Caco-2 (cell line): ENCODE measurements around the gene ZGLP1. TPM values are rescaled to one million over a fixed set of nuclear protein-coding genes. Genes with fewer than 3 reads are reported as not detected.

Experiments used
- BruUV-seq: library from RNA; stranded (reverse); fragments of 400-500 nt; replicated peaks from 2 replicates; lab custom pipeline; 2021; lab: Mats Ljungman, UMichigan
- CTCF ChIA-PET: fragments of 300-600 bp; sonication (Branson Sonifier 250); formaldehyde crosslinking; loops from one replicate; lab custom pipeline; 2022; ENCODE audit warnings: antibody characterized with exemption; lab: Charles Lee
- POLR2A ChIA-PET: fragments of 300-600 bp; sonication (Branson Sonifier 250); formaldehyde crosslinking; loops from one replicate; lab custom pipeline; 2022; ENCODE audit warnings: antibody characterized with exemption; lab: Charles Lee
- DNase-seq, 2 experiments: peaks; one replicate each; pipeline versions ENCODE4 v3.0.0 to v3.0.0-alpha.2; 2020 to 2022
- H3K27me3 ChIP-seq: replicated peaks from 2 replicates; pipeline ENCODE4 v1.6.0; 2011; ENCODE audit warnings: low read length; ENCODE audit not compliant: control insufficient read depth, insufficient read depth
- H3K36me3 ChIP-seq: 2 replicates; pipeline ENCODE4 v1.5.1; 2011; ENCODE audit warnings: low read length; ENCODE audit not compliant: control insufficient read depth, insufficient read depth
- H3K4me1 ChIP-seq: fragments of 250-450 bp; sonication (Bioruptor Pico); 2 replicates; pipeline ENCODE4 v1.5.1; 2020; ENCODE audit warnings: mild to moderate bottlenecking
- H3K4me3 ChIP-seq: 2 replicates; pipeline ENCODE4 v1.5.1; 2011; ENCODE audit warnings: low read depth, mild to moderate bottlenecking, control low read depth, low read length
- H3K9me3 ChIP-seq: fragments of 250-450 bp; sonication (Bioruptor Pico); 2 replicates; pipeline ENCODE4 v1.5.1; 2020; ENCODE audit warnings: mild to moderate bottlenecking, moderate library complexity
- H3K27ac Mint-ChIP-seq: one replicate; pipeline ENCODE4 v1.8.0; 2022; ENCODE audit warnings: mixed read lengths; ENCODE audit not compliant: unreplicated experiment
- H3K27me3 Mint-ChIP-seq: one replicate; pipeline ENCODE4 v1.8.0; 2022; ENCODE audit warnings: mixed read lengths; ENCODE audit not compliant: insufficient read depth, unreplicated experiment
- H3K36me3 Mint-ChIP-seq: one replicate; pipeline ENCODE4 v1.8.0; 2022; ENCODE audit warnings: mild to moderate bottlenecking, mixed read lengths; ENCODE audit not compliant: insufficient read depth, unreplicated experiment
- H3K4me1 Mint-ChIP-seq: one replicate; pipeline ENCODE4 v1.8.0; 2022; ENCODE audit warnings: low read depth, mixed read lengths; ENCODE audit not compliant: unreplicated experiment
- H3K4me3 Mint-ChIP-seq: one replicate; pipeline ENCODE4 v1.8.0; 2022; ENCODE audit warnings: mild to moderate bottlenecking, moderate library complexity, mixed read lengths; ENCODE audit not compliant: unreplicated experiment
- H3K9me3 Mint-ChIP-seq: one replicate; pipeline ENCODE4 v1.8.0; 2022; ENCODE audit warnings: mixed read lengths; ENCODE audit not compliant: unreplicated experiment
- CTCF ChIP-seq, 2 experiments: fragments of 200-600 bp in 1 of 2; IDR thresholded peaks; 1 replicate in 1 of 2; 2 replicates in 1 of 2; pipeline versions ENCODE4 v1.5.1 to v1.8.0; 2011 to 2022; ENCODE audit warnings: antibody characterized with exemption in 1 of 2, control low read depth in 1 of 2, inconsistent platforms in 1 of 2, low read depth in 1 of 2, low read length in 1 of 2, mild to moderate bottlenecking in 1 of 2, moderate library complexity in 1 of 2; ENCODE audit not compliant: insufficient read depth in 1 of 2, severe bottlenecking in 1 of 2, unreplicated experiment in 1 of 2
- intact Hi-C: fragments of 100-400 bp; cut with micrococcal nuclease; formaldehyde crosslinking; loops from one replicate; pipeline ENCODE4 v1.10.0; 2022; ENCODE audit not compliant: unreplicated experiment
- total RNA-seq: library from RNA; stranded (reverse); gene quantifications from 2 replicates; pipeline ENCODE4 v1.2.3, GENCODE V29; 2022

ZGLP1 gene
- total RNA-seq, 1 experiment from 2014 or later: 2.5 TPM

DNA sequence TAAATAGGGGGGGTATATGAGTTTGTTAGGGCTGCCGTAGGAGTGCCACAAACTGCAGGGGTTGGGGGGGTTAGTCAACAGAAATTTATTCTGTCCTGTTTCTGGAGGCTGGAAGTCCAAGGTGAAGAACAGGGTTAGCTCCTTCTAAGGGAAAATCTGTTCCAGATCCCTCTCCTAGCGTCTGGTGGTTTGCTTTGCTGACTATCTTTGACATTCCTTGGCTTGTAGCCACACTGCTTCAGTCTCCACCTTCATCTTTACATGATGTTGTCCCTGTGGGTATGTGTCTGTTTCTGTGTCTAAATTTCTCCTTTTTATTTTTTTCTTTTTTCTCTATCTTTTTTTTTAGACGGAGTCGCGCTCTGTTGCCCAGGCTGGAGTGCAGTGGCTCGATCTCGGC, 46.8 kb downstream of the ZGLP1 start:
- H3K27ac Mint-ChIP-seq: no peak overlapping the region
- DNase-seq: no peak
- no peaks in the 10 kb centered on the region for H3K27me3 ChIP-seq
- POLR2A ChIA-PET: no interaction called here
- H3K9me3 ChIP-seq: no peaks in the 10 kb centered on the region
- TF ChIP-seq CTCF (IDR thresholded peaks at IDR 0.05; ENCODE audit: insufficient read depth in 1 of 2, low read depth in 1 of 2, low read length in 1 of 2, severe bottlenecking in 1 of 2, unreplicated experiment in 1 of 2): no peak
- no peak overlapping the region for H3K4me3 ChIP-seq
- intact Hi-C loops: no loop called here
- peaks cover 27% of the 10 kb centered on the region for H3K4me1 ChIP-seq
- H3K4me3 Mint-ChIP-seq: no peak overlapping the region
- peaks cover 10% of the 10 kb centered on the region for H3K36me3 Mint-ChIP-seq
- H3K9me3 Mint-ChIP-seq: no peaks in the 10 kb centered on the region
- CTCF ChIA-PET: interaction anchor here (0.6 kb wide), 1 partner anchor 126 kb away, joined by 4 read pairs; no protein-coding TSS in a partner anchor
- H3K36me3 ChIP-seq: peaks cover 2% of the 10 kb centered on the region; the same call in 1 of the 2 replicates
- no TSS peak for BruUV-seq
- no peaks in the 10 kb centered on the region for H3K27me3 Mint-ChIP-seq
- peaks cover 1% of the 10 kb centered on the region for H3K4me1 Mint-ChIP-seq

- intact Hi-C loops: no loop called here
- H3K27ac Mint-ChIP-seq: peak overlapping the region; percentile 79
- peaks cover 7% of the 10 kb centered on the region for H3K4me1 Mint-ChIP-seq
- Histone ChIP-seq H3K9me3 (no peaks in the 10 kb centered on the region), H3K4me3 (no peak overlapping the region), H3K4me1 (peaks cover 27% of the 10 kb centered on the region), H3K27me3 (no peaks in the 10 kb centered on the region), H3K36me3 (peaks cover 2% of the 10 kb centered on the region; the same call in 1 of the 2 replicates)
- DNase-seq: no peak
- H3K9me3 Mint-ChIP-seq: no peaks in the 10 kb centered on the region
- H3K36me3 Mint-ChIP-seq: peaks cover 21% of the 10 kb centered on the region
- no peak overlapping the region for H3K4me3 Mint-ChIP-seq
- no TSS peak for BruUV-seq
- no peak for TF ChIP-seq CTCF (IDR thresholded peaks at IDR 0.05; ENCODE audit: insufficient read depth in 1 of 2, low read depth in 1 of 2, low read length in 1 of 2, severe bottlenecking in 1 of 2, unreplicated experiment in 1 of 2)
- POLR2A ChIA-PET: interaction anchor here (1.0 to 1.7 kb wide), 3 partner anchors 9 to 128 kb away, joined by 3 to 9 read pairs (median 4); partner anchors contain the start of gene ICAM1
- CTCF ChIA-PET: interaction anchor here (1.6 to 3.4 kb wide), 7 partner anchors 9 to 130 kb away, joined by 4 to 54 read pairs (median 18); partner anchors contain the start of genes ICAM1 and ICAM5
- H3K27me3 Mint-ChIP-seq: no peaks in the 10 kb centered on the region
Measured at GRCh38 chr19:10260141-10260584, 49.5 kb downstream of the ZGLP1 start.

DNA sequence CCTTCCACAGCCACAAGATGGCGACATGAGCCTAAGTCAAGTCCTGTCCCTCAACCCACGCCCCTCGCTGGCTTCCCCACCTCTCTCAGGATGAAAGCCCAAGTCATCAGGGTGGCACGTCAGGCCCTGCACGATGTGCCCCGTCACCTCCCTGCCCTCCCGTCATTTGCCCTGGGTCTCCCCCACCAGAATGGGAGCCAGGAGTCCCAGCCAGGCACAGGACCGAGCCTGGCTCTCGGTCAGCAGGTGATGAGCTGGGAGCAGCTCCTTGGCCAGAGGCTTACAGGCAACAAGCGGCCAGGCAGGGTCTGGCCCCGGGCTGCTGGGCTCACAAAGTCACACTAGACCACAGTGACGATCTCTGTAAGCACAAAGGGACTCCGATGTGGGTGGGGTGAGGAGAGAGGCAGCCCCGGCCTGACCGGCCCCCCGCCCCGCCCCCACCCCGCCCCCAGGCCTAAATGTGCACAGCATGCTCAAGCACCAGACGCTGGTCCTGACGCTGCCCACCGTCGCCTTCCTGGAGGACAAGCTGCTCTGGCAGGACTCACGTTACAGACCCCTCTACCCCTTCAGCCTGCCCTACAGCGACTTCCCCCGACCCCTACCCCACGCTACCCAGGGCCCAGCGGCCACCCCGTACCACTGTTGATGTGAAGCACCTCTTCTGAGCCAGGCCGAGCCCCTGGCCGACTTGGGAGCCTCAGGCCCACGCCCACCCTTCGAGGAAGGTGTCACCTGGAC, 50.3 kb downstream of the ZGLP1 start:
- BruUV-seq: no TSS peak
- intact Hi-C loops: loop anchor here (1.0 kb wide), 1 partner anchor 130 kb away; no protein-coding TSS in a partner anchor
- Histone ChIP-seq H3K27me3 (no peaks in the 10 kb centered on the region), H3K9me3 (no peaks in the 10 kb centered on the region), H3K36me3 (peaks cover 2% of the 10 kb centered on the region; the same call in 1 of the 2 replicates), H3K4me3 (no peak overlapping the region), H3K4me1 (peaks cover 27% of the 10 kb centered on the region)
- H3K36me3 Mint-ChIP-seq: peaks cover 30% of the 10 kb centered on the region
- H3K4me1 Mint-ChIP-seq: peaks cover 7% of the 10 kb centered on the region
- no peaks in the 10 kb centered on the region for H3K9me3 Mint-ChIP-seq
- ChIA-PET CTCF (interaction anchor here (0.5 to 3.4 kb wide), 26 partner anchors 9 to 634 kb away, joined by 3 to 54 read pairs (median 4); partner anchors contain the start of genes FDX2, ICAM1, ICAM5 and RAVER1), POLR2A (interaction anchor here (0.6 to 1.7 kb wide), 8 partner anchors 10 to 163 kb away, joined by 3 to 13 read pairs (median 4); partner anchors contain the start of genes ICAM1 and ICAM5)
- no peak overlapping the region for H3K4me3 Mint-ChIP-seq
- H3K27me3 Mint-ChIP-seq: no peaks in the 10 kb centered on the region
- TF ChIP-seq CTCF (IDR thresholded peaks at IDR 0.05; ENCODE audit: insufficient read depth in 1 of 2, low read depth in 1 of 2, low read length in 1 of 2, severe bottlenecking in 1 of 2, unreplicated experiment in 1 of 2): peak; percentile 66 to 75
- no peak overlapping the region for H3K27ac Mint-ChIP-seq
- DNase-seq: peak; percentile 92 to 94
